ENCODE data around the gene MAP3K7CL. TPM values are rescaled to one million over a fixed set of nuclear protein-coding genes. Genes with fewer than 3 reads are reported as not detected.

The MAP3K7CL gene, protein sequence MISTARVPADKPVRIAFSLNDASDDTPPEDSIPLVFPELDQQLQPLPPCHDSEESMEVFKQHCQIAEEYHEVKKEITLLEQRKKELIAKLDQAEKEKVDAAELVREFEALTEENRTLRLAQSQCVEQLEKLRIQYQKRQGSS
- 57.4 and 115 TPM in 2 replicates for total RNA-seq
- polyA plus RNA-seq (2012): 140 TPM

- DNase-seq (ENCODE audit: low read depth): peak; percentile 100
These were observed at the start of gene MAP3K7CL for GRCh38 chr21:29130270-29130969. TSS of gene MAP3K7CL (plus strand) at chr21:29130644. CDS start at chr21:29133345, 2,701 bp downstream.

DNA sequence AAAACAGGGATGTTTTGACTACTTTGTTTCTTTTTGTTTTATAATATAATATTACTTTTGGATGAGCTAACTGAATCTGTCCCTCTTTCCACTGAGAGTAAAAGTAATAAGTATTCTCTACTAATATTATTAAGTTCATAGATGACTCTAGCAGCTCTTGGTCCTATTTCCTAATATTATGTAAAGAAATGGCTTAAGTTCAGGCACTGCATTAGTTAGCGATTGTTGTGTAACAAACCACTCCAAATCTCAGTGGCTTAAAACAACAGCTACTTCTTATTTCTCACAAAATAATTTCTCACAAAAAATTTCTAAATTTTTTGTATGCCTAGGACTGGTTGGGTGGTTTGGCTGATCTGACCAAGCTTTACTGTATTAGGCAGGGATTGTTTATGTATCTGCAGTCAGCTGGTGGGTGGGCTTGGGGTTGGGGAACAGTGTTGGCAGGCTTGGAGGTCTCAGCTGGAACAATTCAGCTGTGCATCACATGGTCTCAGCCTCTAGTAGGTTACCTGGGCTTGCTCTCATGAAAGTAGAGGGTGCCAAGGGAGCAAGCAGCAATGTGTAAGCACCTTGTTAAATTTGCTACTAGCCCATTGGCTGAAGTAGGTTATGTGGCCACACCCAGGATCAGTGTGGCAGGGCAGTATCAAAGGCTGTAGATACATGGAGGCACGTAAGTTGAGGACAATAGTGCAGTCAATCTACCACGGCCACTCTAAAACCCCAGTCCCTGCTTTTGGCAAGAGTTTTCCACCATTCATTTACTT lies 48.2 kb upstream of the MAP3K7CL start:
- DNase-seq (ENCODE audit: low read depth): no peak

DNA sequence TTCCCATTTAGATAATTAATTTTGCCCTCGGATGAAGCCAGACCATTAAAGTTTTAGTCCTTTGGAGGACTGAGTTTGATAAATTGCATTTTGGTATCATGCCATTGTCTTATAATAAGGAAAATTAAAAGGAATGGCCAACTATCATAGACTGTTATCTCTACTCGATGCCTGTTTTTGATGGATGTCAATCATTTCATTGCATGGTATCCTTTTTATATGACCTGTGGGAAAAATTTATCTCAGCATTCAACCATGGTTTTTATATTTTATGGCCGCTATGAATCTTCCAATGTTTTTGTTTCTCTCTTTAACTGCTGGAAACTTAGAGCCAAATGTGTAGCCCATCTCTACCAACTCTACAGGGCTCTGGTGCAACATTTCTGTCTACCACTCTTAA lies 47.1 kb upstream of the MAP3K7CL start:
- no peak for DNase-seq (ENCODE audit: low read depth)

DNA sequence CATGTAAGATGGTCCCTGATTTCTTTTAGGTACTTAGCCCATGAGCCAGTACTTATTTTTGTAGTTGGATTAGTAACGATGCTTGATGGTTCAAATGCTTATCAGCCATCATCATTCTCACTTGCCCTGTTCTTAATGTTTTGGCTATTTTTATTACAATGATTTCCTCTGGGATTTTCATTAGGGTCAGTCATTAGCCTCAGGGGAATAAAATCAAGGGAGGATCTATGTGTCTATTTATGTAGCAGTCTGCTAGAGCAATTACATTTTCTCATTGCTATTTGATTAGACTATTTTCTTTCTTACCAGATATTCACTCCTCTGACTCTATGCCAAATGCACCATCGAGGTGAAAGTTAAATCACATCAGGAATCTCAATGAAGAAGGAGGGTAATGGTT lies 46.1 kb upstream of the MAP3K7CL start:
- no peak for DNase-seq (ENCODE audit: low read depth)

DNA sequence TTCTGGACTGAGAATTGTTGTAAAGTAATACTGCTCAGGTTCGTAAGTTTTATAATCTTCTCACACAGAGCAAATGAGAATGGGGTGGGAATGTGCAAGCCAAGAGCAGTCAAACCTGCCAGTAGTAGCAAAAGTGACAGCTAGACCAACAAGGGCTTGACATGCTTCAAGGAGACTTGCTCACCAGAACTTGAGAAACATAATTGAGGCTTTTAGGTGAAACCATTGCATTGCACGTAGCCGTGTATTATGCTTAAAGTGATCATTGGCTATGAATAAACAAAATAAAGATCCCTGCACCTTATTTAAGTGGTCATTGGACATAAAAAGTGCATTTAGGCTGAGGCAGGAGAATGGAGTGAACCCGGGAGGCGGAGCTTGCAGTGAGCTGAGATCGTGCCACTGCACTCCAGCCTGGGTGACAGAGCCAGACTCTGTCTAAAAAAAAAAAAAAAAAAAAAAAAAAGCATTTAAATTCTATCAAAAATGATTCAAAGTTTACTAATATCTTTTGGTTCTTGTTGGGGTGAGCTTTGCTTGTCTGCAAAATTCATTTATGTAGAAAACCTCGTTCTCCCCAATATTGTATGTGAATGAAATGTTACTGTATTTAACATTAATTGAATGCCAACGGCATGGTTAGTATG lies 45.2 kb upstream of the MAP3K7CL start:
- no peak for DNase-seq (ENCODE audit: low read depth)

DNA sequence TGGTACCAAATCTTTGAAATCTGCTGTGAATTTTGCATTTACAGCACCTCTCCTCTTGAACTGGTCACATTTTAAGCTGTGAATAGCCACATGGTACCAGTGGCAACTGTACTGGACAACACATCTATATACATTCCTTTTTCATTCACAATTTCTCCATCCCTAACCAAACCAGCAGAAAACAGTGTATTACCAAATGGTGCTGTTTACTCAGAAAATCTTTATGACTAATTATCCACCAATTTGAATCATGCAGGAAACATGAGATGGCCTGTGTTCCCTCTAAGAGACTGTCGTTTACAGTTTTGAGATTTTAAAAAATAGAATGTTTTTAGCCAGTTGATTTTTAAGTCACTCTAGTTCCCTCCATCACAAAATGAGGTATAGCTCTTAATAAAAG lies 39.4 kb upstream of the MAP3K7CL start:
- peak; percentile 46 for DNase-seq (ENCODE audit: low read depth)

GRCh38 chr21:29092102-29092959 lies 38.1 kb upstream of the MAP3K7CL start:
- peak; percentile 47 for DNase-seq (ENCODE audit: low read depth)

- DNase-seq (ENCODE audit: low read depth): no peak
These were observed 34.0 kb upstream of the MAP3K7CL start for GRCh38 chr21:29096218-29097015.

GRCh38 chr21:29098156-29098555 lies 32.3 kb upstream of the MAP3K7CL start:
- DNase-seq (ENCODE audit: low read depth): no peak

- no peak for DNase-seq (ENCODE audit: low read depth)
These were observed 27.6 kb upstream of the MAP3K7CL start for GRCh38 chr21:29102791-29103257.

GRCh38 chr21:29104239-29104708 lies 26.2 kb upstream of the MAP3K7CL start:
- DNase-seq (ENCODE audit: low read depth): peak; percentile 69

- no peak for DNase-seq (ENCODE audit: low read depth)
These were observed 25.2 kb upstream of the MAP3K7CL start for GRCh38 chr21:29105218-29105617.

- no peak for DNase-seq (ENCODE audit: low read depth)
These were observed 15.5 kb upstream of the MAP3K7CL start for GRCh38 chr21:29114765-29115500.

GRCh38 chr21:29115899-29116298 lies 14.5 kb upstream of the MAP3K7CL start:
- no peak for DNase-seq (ENCODE audit: low read depth)

GRCh38 chr21:29117372-29117955 lies 13.0 kb upstream of the MAP3K7CL start:
- peak; percentile 68 for DNase-seq (ENCODE audit: low read depth)

DNA sequence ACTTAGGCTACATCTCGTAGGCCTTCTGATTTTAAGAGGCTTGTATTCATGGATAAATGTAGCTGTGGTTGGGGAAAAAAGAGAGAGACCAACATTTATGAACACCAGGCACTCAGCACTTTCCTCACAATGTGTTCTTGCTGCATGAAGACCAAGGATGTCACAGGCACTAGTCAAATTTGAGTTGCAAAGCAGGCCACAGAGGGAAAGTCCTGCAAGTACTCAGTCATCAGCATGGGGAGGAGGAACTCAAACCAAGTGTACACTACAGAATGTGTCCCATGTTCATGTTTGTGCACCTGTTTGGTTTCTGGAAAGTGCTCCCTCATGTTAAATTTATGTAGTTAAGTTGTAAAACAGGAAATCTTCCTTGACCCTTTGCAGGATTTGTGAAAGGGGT lies 8.7 kb upstream of the MAP3K7CL start:
- no peak for DNase-seq (ENCODE audit: low read depth)

GRCh38 chr21:29124645-29125044 lies 5.8 kb upstream of the MAP3K7CL start:
- DNase-seq (ENCODE audit: low read depth): no peak

DNA sequence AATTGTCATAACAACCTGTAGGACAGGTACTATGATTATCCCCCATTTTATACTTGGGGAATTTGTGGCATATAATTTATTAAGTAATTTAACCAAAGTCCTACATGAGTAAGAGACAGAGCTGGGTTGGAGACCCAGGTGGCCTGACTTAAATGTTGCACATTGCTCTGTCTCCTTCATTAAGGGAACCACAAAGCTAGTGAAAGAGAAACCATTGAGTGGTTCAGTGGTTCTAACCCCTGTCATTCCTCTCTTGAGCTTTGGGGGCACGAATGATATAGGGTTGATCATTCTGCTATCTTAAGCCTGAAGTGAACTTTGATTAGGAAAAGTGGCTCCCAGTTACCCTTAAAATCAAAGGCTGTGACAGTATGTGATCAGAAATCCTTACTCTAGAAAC lies 5.3 kb upstream of the MAP3K7CL start:
- DNase-seq (ENCODE audit: low read depth): no peak

DNA sequence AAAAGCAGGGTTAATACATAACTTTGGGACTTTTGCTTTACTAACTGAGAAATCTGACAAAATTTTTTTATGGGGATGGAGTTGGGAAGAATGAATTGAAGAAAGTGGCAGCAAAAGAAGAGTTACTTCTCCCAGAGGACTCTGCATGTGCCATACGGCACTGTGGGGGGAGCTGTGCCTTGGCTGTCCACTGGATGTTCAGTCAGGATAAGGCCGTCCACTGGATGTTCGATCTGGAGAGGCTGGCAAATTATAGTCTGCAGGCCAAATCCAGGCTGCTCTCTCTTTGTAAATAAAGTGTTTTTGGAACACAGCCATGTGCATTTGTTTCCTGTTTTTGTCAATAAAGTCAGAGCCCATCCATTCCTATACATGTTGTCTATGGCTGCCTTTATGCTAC lies 4.5 kb upstream of the MAP3K7CL start:
- DNase-seq (ENCODE audit: low read depth): no peak
